Occipital lobe (tissue), 2 donors: ENCODE data around the gene PEX26. TPM values are rescaled to one million over a fixed set of nuclear protein-coding genes. Genes with fewer than 3 reads are reported as not detected.
"Not testable (repeated sequence)": the region's sequence is repeated elsewhere in the genome, so short reads cannot be mapped to it uniquely, and the experiment has no call there.

Experiments used
- DNase-seq: peaks from one replicate; lab custom pipeline; 2025; lab: John Stamatoyannopoulos, UW
- total RNA-seq: library from RNA; depleted of rRNA; stranded (reverse); fragments of >200 nt; gene quantifications from one replicate; pipeline ENCODE4 v1.2.3, GENCODE V29; 2014

PEX26 gene
- total RNA-seq, 1 donor from 2014 or later: 15.6 TPM

DNA sequence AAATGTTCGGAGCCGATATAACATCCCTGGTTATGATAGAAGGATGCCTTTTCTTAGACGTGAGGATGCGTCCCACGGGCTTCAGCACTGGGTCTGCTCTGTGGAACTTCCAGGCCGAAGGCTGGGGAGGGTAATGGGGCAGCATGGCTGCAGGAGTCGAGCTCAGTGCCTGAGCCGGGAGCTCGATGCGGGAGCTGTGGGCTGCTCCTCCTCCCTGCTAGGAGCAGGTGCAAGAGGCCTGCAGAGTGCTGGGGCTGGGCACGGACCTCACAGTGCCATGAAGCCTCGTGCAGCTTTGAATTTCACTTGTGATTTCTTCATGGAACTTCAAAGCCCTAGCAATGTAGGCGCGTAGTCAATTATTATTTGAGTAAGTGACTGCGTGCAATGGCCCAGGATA lies 38.8 kb downstream of the PEX26 start:
- no peak for DNase-seq

DNA sequence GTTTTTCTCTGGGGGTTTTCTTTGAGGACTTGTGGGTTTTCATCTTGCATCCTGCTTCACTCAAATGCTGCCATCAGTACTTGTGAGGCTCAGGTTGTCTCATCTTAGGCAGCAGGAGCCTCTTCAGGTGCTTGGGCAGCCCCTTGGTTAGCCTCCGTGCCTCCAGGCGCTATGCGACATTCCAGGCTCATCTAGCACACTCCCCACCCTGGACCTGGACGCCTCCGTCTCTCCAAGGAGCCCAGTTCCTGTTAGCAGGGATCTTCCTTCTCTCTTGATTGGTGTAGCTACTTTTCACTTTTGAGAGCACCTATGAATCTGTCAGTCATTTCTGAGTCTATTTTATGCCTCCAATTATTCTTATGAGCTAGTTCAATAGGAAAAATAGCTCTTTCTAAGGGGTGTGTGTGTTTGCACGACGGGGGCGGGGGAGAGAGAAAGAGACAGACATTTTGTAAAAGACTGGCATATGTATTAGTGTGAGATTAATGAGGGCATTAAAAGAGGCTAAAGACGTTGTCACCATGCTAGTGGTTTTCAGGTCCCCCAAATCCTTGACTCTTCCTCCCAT lies 40.6 kb downstream of the PEX26 start:
- DNase-seq: no peak

DNA sequence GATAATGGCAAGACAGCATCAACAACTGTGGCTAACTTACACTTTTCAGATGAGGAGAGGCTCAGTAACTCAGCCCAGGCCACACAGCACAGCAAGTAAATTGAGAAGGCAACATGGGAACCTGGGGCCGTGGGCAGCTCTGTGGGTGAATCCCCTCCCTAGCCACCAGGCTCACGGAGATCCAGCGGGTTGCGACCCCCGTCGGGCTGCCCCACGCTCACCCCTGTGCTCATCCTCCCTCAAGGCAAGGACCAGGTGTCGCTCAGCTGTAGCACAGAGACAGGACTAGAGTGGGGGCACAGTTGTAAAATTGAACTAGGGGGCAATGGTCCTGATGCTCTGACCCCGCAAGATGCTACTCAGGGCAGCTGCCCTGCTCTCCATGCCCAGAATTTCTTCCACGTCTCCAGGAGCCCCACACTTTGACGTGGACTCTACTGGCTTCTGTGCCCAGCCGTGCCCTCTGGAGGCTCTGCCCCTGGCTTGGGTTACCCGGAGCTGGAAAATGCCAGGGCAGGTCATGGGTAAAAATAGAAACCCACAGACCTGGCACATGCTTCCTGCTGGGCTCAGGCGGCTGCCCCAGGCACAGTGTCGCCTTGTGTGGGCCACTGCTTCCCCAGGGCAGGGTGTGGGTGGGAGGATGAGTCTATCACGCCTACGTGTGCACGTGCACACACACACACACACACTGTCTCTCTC lies 41.8 kb downstream of the PEX26 start:
- no peak for DNase-seq

DNA sequence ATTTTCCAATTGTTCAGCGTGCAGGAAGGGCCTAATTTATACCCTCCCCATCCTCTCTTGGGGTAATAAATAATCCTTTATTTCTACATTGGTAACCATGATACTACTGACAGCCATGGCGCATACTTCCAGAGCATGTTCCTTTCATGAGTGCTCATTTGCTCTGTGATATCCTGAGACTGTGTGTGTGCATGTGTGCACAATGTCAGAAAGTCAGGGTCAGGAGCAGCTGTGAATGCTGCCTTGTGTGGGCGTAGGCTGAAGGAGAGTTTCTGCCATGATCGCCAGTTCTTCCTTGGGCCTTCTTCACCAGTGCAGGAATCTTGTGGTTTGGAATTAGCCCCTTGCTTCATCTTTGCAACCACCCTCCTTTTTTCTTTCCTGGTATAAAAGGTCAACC lies 43.1 kb downstream of the PEX26 start:
- DNase-seq: no peak

DNA sequence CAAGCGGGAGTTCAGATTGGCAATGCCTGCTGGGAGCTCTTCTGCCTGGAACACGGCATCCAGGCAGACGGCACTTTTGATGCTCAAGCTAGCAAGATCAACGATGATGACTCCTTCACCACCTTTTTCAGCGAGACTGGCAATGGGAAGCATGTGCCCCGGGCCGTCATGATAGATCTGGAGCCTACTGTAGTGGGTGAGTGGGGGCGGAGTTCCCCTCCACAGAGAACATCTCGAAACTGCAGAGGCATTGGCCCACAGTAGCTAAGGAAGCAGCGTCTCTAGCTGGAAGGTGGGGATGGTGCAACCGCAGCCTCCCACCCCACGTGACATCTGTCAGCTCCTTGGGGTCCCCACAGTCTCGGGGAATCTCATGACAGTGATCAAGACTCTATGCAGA lies 43.7 kb downstream of the PEX26 start:
- no peak for DNase-seq

DNA sequence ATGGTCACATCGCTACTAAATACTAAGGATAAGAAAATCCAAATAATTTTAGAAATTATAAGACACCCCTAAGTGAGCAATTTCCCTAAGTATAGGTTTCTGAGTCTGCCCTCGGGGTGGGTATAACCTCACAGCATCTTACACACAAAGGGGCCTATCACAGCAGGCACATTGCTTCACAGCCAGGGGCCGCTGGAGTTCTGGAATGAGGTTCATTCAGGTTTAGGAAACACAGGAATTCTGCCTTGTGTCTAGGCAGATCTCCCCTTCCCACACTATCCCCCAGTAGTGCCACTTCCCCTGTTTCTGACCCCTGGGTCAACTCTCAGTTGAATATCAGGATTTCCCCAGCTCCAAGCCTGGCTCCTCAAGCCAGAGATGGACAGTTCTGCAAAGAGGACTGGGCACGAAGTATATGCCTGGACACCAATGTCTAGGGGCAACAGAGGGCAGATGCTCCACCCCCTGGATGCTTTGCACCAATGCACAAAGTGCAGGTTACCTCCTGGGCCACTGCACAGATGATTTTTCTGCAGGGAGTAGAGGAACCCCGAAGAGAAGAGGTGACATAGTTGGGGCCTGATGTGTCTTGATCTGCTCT lies 44.3 kb downstream of the PEX26 start:
- DNase-seq: no peak

DNA sequence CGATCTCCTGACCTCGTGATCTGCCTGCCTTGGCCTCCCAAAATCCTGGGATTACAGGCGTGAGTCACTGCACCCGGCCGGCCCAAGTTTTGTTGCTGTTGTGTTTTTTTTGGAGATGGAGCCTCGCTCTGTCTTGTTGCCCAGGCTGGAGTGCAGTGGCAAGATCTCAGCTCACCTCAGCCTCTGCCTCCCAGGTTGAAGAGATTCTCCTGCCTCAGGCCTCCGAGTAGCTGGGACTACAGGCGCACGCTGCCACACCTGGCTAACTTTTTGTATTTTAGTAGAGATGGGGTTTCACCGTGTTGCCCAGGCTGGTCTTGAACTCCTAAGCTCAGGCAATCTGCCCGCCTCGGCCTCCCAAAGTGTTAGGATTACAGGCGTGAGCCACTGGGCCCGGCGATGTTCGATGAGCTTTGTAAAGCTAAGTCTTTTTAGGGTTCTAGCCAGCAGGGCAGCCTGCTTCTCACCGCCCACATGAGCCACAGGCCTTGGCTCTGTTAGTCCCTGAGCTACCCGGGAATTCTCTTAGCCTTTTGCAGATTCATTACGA lies 45.8 kb downstream of the PEX26 start:
- not testable (repeated sequence) for DNase-seq

DNA sequence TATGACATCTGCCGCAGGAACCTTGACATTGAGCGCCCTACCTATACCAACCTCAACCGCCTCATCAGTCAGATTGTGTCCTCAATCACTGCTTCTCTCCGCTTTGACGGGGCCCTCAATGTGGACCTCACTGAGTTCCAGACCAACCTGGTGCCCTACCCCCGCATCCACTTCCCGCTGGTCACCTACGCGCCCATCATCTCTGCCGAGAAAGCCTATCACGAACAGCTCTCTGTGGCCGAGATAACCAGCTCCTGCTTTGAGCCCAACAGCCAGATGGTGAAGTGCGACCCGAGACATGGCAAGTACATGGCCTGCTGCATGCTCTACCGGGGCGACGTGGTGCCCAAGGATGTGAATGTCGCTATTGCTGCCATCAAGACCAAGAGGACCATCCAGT lies 48.8 kb downstream of the PEX26 start:
- DNase-seq: no peak

DNA sequence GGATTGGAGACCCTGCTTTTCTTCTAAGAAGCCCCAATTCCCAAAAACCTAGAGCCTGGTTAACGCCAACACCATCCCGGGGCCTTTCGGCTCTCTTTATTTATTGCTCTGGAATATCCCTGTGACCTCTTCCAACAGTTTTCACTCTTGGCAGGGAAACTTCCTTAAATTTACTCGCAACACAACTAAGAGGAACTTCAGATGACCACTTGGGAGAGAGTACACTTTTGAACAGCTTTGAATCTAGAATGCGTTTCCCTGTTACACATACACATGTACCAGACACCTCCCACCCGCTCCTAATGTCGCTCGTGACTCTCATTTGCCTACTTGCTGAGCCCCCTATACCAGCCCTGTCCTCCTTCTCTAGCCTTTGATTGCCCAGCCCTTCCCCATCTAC lies 52.2 kb downstream of the PEX26 start:
- no peak for DNase-seq

DNA sequence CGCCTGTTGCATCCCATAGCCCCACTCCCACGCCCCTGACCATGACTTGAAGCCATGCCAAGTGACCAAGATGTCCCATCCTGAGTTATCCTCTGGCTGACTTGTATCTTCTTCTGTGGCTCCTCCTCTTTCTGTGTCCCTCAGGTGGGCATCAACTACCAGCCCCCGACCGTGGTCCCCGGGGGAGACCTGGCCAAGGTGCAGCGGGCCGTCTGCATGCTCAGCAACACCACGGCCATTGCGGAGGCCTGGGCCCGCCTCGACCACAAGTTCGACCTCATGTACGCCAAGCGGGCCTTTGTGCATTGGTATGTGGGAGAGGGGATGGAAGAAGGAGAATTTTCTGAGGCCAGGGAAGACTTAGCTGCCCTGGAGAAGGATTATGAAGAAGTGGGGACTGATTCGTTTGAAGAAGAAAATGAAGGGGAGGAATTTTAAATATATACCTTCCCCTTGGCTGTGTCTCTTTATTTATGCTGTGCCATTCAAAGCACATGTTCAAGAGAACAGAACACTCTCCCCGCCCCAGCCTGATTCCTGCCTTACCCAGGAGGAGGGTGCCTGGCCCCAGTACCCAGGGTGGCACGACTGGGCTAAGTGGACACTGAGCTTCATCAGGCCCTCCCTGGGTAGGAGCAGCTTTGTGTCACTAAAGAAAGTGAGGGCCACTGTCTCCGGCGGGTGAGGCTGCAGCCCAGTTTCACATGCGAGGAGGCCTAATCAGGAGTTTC lies 53.1 kb downstream of the PEX26 start:
- DNase-seq: no peak

DNA sequence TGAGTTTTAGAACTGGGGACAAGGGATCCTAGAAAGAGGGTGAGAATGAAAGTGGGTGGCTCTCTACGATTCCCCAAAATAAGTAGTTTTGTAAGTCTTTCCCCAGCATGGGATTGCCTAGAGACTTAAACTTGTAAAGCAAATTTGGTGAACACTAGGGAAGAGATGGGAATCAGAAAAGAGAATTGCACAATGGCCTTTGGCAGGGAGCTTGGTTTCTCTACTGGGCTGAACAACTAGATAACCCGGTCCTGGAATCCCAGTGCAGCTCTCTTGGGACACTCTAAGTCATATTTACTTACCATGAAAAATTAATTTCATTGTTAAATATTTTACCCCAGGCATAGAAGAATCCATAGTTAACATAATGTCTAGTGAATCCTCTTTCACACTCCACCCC lies 55.7 kb downstream of the PEX26 start:
- DNase-seq: no peak

DNA sequence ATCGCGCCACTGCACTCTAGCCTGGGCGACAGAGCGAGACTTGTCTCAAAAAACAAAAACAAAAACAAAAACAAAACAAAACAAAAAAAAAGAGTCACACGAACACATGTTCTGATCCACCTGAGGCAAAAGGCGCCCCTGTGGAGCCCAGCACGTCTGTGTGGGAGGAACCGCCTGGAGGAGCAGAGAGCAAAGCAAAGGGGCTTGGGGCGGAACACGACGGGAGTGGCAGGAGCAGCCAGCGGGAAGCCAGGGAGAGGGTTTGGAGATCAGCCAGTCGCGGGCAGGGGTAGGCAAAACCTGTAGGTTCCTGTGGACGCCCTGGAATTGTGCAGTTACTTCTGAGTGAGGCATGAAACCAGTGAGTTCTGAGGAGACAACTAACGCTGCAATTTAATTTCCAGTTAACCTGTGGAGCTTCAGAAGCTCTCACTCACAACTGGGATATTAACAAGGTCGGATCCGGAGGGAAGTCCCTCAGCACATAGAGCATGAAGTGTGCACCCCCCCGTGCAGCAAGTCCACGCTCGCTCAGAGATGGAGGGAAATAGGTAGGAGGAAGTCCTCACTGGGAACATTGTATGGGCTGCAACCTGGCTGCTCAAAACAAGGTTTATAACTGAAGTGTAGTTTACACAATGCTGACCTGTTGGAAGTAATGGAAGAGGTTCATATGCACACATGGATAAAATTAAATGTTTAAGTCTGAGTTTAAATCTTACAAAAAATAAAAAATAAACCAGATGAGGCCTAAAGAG lies 59.0 kb downstream of the PEX26 start:
- no peak for DNase-seq

DNA sequence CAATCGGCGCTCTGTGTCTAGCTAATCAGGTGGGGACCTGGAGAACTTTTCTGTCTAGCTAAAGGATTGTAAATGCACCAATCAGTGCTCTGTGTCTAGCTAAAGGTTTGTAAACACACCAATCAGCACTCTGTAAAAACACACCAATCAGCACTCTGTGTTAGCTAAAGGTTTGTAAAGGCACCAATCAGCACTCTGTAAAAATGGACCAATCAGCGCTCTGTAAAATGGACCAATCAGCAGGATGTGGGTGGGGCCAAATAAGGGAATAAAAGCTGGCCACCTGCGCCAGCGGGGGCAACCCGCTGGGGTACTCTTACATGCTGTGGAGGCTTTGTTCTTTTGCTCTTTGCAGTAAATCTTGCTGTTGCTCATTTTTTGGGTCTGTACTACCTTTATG lies 63.2 kb downstream of the PEX26 start:
- not testable (repeated sequence) for DNase-seq

DNA sequence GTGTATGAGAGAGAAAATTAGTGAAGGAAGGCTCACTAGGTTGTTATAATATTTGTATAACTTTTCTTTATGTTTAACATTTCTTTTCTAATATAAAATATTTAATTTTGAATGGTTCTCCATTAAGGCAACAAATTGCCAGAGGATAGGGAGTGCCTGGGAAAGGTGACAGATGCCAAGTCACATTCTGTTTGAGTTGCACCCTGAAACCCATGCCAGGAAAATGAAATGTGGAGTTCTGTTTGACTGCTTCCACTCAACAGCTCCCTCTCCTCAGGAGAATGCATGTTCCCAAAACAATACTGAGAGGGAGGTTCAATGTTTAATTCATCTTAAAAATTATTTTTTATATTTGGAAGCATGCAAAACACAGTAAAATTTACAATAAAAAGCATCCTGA lies 66.3 kb downstream of the PEX26 start:
- DNase-seq: no peak

DNA sequence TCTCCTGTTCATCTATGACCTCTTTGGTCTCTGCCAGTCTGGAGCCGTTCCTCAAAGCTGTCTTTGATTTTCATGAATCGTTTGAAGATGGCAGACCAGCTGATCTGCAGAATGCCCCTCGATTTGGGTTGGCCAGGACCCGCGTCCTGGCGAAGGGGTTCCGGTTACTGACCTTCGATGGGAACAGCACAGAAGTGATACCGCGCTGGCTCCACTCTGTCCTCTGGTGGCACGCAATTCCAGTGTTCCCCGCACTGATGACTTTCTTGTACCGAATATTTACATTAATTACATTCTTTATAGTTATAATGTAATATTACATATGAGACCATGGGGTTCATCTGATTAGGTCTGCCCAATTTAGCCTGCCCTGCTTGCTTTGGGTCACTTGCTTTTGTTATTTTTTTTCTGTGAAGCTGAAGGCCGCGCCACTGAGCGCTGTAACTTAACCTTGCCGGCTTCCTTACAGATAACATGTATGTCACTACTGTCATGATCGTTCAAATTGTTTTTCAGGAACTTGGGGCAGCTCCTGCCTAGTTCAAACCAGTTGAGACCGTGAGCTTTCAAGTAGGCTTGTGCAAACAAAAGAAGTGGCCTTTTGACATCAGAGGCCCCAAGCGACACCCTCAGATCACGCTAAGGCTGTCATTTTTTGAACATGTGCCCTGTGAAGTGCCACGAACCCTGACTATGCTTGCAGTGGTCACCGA lies 68.0 kb downstream of the PEX26 start:
- DNase-seq: no peak

DNA sequence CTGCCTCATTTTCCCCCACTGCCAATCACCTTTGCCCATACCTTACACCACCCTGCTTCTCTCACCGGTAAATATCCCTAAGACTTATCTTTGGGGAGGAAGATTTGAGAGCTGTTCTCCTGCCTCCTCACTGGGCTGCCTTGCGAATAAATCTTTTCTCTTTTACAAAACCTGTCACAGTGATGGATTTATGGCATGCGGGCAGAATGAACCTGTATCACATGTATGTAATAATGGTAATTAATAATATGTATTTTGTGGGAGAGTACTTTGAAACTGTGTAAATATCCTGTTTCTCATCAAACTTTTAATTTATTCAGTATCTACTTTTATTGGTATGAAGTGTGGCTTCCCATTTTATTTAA lies 68.6 kb downstream of the PEX26 start:
- no peak for DNase-seq

DNA sequence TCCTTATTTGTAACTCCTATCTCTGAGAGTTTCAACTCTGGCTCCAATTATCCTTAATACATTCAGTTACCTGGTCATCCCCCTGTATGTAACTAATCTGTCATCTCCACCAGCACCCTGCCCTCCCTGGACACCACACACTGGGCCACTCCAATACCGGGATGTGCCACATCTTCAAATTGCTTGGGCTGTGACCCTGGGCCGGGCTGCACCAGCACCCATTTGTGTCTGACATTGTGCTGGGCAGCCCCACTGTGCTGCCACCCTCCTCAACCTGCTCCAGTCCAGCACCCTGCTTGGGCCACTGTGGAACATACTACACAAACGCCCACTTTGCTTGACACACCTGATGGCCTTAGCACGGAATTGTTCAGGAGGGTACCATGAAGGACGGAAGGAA lies 70.0 kb downstream of the PEX26 start:
- DNase-seq: no peak

DNA sequence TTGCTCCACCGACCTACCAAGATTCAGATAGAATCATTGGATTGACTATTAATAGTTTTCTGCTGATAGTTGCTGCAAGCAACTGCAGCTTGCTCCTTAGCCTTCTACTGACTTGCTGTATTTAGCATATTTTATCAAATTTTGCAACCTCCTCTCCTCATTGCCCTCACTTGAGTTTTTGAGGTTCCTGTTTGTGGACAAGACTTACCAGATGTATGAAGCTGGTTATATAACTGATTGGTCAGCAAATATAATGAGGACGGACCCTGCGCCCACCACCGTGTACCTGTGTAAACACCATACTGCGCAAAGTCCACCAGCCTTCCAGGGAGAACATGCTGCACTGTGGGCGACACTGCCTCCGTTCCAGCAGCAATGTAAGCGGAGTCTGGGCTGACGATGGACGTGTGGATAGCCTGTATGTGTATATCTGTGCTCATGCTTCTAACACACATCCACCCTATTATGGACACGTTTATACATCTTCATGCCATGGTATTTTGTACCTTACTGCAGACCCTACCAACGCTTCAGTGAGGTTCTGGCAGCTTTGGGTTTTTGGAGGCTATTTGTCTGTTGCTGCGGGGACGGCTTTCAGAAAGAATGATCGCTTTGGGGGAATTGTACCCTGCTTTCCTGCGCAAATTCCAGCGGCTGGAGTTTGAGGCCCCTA lies 70.6 kb downstream of the PEX26 start:
- DNase-seq: no peak

DNA sequence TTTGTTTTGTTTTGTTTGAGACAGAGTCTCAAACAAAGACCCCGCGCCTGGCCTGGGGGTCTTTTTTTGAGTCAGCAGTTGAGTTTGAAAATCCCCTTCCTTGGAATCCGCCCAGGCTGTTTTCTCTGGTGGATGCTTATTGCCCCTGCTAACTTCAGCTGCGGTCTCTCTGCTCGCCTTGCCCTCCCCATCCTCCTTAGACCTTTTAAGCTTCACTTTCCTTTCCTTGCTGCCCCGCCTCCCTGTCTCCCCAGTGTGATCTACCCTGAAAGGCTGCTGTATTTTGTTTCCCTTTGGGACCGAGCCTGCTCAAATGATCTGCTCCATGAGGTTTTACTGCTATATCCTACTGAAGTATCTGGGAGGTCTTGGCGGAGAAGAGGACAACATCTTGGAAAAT lies 74.7 kb downstream of the PEX26 start:
- no peak for DNase-seq

DNA sequence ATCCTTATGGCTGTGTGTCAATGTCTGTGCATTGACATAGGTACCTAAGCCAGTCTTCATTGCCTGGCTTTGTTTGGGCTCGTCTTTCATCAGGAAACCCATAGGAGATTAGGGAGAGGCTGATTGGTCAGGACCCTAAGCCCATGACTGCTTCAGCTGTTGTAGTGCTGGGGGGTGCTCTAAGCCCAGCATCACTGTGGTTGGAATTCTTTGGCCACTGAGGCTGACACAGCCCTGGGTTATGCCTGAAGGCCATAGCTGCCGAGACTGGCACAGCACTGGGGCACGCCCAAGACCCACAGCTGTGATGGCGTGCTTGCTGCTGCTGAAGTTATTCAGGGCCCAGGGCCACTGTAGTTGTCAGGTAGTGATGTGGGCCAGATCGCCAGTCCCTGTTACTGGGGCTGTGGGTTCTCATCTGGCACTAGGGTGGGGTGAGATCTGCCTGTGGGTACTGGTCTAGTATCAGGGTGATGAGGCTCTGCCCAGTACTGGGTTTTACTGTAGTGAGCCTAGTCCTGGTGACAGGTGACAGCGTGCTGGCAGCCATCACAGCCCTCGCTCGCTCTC lies 77.1 kb downstream of the PEX26 start:
- no peak for DNase-seq
